Stimulated activated CD4-positive, alpha-beta T cell treated with anti-CD3 and anti-CD28 coated beads, TNF-alpha, amount 100 ng/mL, for 4 hours (primary cell): Measurements from ENCODE around the gene ZNF546.
A peak's percentile ranks its signal among the peaks of the same experiment; 100 is the strongest.
"Not testable (repeated sequence)": the region's sequence is repeated elsewhere in the genome, so short reads cannot be mapped to it uniquely, and the experiment has no call there.

Experiments used
- DNase-seq, 3 experiments: peaks; one replicate each; pipeline ENCODE4 v3.0.0-alpha.2; 2020; ENCODE audit warnings: low read depth in 3 of 3

ZNF546 gene

DNA sequence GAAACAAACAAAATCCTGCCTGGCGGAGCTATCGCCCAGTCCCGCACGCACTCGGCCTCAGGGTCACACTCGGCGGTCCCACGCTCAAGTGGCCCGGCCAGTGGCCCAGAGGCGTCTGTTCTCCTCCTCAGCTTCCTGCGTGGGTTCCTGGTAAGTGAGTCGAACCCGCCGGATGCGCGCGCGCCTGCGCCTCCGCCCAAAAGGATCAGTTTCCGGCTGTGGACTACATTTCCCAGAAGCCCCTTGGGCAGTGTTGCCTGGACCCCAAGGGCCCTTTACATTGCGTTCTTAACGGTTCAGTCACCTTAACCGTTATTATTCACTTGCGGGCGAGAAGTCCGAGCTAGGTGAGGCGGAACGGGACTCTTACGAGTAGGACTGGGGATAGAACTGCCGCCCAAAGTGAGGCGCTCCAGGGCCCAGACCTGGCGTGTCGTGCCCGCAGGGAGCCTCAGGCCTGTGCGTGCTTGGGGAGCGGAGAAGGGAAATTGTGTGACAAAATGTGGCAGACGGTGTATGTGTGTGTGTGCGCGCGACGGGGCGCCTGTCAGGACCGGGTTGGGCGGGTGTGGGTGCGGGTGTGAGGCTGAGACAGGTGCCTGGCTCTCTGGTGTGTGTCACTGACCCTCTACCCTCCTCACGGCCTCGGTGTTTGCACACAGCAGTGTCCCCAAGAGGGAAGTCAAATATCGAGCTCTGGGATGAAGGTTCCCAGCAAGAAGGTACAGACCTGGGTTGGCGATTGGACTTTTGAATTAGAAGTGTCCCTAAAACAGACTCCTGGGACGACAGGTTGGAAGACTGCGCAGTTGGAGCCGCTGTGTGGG is at the start of gene ZNF546:
ZNF546 (plus strand) TSS at position 250 of the 827 bp plus-strand sequence. CDS start 1,267 bp downstream, outside the sequence.
- DNase-seq, result peak; percentile 79 to 89 (median 84)

GRCh38 chr19:39949026-39949747 is 47.7 kb upstream of the ZNF546 start:
- no peak for DNase-seq

- no peak for DNase-seq
These were observed 45.7 kb upstream of the ZNF546 start for GRCh38 chr19:39951065-39951650.

- DNase-seq, result no peak
These were observed 45.2 kb upstream of the ZNF546 start for GRCh38 chr19:39951686-39952085.

GRCh38 chr19:39953915-39954314 is 42.9 kb upstream of the ZNF546 start:
- DNase-seq, result no peak

DNA sequence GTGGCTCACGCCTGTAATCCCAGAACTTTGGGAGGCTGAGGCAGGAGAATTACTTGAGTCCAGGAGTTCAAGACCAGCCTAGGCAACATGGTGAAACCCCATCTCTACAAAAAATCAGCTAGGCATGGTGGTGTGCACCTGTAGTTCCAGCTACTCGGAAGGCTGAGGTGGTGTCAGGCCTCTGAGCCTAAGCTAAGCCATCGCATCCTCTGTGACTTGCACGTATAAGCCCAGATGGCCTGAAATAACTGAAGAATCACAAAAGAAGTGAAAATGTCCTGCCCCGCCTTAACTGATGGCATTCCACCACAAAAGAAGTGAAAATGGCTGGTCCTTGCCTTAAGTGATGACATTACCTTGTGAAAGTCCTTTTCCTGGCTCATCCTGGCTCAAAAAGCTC is 39.0 kb upstream of the ZNF546 start:
- DNase-seq, result not testable (repeated sequence)

- not testable (repeated sequence) for DNase-seq
These were observed 37.9 kb upstream of the ZNF546 start for GRCh38 chr19:39958942-39959341.

DNA sequence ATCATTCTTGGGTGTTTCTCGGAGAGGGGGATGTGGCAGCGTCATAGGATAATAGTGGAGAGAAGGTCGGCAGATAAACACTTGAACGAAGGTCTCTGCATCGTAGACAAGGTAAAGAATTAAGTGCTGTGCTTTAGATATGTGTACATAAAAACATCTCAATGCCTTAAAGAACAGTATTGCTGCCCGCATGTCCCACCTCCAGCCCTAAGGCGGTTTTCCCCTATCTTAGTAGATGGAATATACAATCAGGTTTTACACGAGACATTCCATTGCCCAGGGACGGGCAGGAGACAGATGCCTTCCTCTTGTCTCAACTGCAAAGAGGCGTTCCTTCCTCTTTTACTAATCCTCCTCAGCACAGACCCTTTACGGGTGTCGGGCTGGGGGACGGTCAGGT is 37.5 kb upstream of the ZNF546 start:
- not testable (repeated sequence) for DNase-seq

DNA sequence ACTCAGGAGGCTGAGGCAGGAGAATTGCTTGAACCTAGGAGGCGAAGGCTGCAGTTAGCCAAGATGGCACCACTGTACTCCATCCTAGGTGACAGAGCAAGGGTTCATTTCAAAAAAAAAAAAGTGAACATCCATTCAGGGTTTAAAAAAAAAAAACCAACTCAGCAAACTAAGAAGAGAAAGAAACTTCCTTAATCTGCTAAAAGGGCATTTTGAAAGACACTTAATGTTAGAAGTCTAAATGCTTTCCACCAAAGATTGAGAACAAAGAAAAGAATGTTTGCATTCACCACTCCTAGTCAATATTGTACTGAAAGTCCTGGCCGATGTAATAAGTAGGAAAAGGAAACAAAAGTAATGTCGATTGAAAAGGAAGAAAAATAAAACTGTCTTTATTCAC is 33.0 kb upstream of the ZNF546 start:
- no peak for DNase-seq

DNA sequence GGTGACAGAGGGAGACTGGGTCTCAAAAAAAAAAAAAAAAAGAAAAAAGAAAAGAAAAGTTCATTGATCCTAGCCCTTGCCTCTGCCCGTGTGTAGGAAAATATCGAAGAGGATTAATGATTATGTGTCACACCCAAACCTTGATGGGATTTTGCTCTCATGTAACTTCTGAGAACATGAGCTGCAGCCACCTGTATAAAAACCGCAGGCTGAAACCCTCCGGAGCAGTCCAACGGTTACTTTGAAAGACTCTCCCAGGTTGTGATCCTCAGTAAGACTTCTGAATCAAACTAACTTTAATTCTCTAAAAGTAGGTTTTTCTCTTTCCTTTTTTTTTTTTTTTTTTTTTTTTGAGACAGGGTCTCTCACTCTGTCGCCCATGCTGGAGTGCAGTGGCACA is 30.2 kb upstream of the ZNF546 start:
- no peak for DNase-seq

- DNase-seq, result no peak
These were observed 29.3 kb upstream of the ZNF546 start for GRCh38 chr19:39967561-39967960.

DNA sequence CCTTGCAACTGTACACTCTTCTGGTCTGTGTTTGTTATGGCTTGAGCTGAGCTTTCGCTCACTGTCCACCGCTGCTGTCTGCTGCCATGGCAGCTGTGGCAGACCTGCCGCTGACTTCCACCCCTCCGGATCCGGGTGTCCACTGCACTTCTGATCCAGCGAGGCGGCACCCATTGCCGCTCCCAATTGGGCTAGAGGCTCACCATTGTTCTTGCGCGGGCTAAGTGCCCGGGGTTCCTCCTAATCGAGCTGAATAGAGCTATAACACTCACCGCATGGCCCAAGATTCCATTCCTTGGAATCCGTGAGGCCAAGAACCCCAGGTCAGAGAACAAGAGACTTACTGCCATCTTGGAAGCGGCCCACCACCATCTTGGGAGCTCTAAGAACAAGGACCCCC is 28.1 kb upstream of the ZNF546 start:
- no peak for DNase-seq

DNA sequence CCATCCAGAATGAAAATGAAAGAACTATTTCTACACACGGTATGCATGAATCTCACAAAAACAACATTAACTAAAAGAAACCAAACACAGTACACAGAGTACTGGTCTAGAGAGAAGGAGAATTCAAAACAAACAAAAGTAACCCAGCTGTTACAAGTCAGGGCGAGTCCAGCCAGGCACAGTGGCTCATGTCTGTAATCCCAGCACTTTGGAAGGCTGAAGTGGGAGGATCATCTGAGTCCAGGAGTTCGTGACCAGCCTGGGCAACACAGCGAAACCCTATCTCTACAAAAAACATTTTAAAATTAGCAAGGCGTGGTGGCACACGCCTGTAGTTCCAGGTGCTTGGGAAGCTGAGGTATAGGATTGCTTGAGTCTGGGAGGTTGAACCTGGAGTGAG is 27.6 kb upstream of the ZNF546 start:
- no peak for DNase-seq

DNA sequence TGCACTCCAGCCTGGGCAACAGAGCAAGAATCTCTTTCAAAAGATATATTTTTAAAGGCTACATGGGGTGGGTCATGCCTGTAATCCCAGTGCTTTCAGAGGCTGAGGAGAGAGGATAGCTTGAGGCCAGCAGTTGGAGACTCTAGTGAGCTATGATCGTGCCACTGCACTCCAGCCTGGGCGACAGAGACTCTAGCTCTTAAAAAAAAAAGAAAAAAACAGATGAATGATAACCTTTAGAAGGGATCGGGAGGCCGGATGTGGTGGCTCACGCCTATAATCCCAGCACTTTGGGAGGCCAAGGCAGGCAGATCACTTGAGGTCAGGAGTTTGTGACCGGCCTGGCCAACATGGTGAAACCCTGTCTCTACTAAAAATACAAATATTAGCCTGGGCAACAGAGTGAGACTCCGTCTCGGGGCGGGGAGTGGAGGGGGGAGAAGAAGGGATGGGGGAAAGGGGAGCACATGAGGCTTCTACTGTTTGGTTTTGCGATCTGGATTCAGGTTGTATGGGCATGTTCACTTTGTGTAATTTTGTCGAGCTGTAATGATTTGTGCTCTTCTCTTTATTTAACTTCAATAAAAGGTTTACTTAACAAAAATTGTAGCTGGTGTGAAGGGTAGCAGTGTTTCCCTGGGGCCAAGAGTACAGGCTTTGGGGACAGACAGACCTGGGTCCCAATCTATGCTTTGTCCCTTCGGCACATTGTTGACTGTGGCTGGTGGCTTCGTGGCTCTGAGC is 27.0 kb upstream of the ZNF546 start:
- DNase-seq, result no peak

GRCh38 chr19:39970425-39970674 is 26.5 kb upstream of the ZNF546 start:
- DNase-seq, result no peak

DNA sequence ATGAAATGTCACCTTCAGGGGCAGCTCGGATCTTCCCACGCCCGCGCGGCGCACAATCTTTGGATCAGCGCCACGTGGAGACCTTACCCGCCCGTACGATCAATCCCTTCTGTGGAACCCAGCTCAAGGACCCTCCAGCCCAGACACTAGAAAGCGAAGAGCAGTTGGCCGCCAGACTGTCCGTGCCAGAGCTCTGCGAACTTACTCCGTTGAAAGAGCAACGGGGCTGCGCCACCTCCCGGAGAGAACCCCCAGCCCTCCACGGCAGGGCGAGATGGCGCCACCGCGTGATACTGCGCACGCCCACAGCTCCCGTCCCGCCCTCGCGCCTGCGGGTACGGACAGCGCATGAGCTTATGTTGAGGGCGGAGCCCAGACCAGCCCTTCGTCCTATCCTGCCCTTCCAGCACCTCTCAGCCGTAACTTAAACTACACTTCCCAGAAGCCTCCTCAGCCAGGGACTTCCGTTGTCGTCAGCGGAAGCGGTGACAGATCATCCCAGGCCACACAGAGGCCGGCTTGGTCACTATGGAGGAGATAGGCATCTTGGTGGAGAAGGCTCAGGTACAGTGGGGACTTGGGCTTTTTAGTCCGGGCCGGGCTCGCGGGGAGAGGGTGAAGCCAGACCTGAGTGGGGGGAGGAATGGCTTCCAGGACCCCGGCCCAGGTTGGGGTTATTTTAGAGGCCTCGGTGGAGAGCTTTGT is 26.0 kb upstream of the ZNF546 start, which contains the start of gene PSMC4:
PSMC4 (plus strand) TSS at position 491 of the 705 bp plus-strand sequence; CDS start at position 529, 38 bp downstream.
- peak; percentile 95 to 98 (median 97) for DNase-seq

DNA sequence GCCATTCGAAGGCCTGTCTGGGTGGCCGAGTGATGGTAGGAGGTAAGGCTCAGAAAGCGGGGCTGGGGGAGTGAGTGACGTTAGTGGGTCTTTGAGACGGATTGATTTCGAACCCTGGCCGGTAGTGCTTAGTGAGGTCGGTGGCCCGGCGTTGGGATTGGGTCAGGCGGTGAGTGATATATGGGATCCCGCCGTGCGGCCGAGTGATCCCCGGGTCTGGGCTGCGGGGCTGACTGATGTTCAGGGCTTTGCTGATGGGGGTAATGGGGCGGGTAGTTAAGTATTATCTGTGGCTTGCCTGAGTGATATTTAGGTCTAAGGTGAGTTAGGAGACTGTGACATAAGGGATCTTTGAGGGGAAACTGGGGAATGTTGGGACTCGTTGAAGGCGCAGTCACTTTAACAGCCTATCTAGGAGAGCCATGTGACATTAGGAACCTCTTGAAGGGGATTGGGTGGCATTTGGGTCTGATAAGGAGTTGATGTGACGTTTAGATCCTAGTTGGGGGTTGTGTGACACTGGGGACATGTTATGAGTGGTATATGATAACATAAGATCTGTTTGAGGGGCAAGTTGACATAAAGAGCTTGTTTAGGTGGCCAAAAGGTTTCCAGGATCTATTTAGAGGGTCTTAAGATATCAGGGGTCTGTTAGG is 25.4 kb upstream of the ZNF546 start:
- DNase-seq, result no peak

DNA sequence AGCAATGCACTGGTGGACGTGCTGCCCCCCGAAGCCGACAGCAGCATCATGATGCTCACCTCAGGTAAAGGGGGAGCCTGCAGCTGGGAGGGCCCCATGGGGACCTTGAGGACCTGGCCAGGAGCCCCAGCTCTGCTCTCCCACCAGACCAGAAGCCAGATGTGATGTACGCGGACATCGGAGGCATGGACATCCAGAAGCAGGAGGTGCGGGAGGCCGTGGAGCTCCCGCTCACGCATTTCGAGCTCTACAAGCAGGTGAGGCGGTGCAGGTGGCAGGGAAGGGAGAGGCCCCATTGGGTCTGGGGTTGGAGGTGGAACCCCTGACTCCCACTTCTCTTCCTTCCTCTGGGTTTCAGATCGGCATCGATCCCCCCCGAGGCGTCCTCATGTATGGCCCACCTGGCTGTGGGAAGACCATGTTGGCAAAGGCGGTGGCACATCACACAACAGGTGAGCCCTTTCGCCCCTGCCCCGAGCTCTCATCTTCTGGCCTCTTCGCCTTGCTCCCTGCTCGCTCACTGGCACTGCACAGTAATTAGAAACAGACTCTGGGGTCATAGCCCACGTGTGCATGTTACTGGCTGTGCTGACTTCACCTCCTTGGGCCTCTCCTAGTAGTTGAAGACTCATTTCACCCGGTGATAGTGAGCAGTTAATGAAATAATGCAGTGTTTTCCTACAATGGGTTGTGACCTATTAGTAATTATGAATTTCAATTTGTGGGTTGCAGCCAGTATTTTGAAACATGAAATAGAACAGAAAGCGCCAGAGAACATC is 22.3 kb upstream of the ZNF546 start:
- DNase-seq, result no peak

DNA sequence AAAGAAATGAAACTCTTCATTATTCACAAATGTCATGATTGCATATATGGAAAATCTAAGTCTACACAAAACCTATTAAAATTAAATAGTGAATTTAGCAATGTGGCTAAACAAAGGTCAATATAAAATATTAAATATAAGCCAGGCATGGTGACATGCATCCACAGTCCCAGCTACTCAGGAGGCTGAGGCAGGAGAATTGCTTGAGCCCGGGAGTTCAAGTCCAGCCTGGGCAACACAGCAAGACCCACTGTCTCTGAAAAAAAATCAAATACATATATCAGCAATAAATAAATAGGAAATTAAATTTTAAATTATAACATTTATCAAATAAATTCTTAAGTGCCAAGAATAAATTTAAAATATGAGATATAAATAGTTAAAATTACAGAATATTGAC is 14.0 kb upstream of the ZNF546 start:
- no peak for DNase-seq

GRCh38 chr19:39983695-39984300 is 13.1 kb upstream of the ZNF546 start:
- DNase-seq, result no peak
